Activated naive CD4-positive, alpha-beta T cell treated with anti-CD3 and anti-CD28 coated beads for 36 hours (primary cell): Measurements from ENCODE around the gene LTC4S. TPM values are rescaled to one million over a fixed set of nuclear protein-coding genes. Genes with fewer than 3 reads are reported as not detected.

Experiments
- CTCF ChIA-PET: fragments of 350-600 bp; sonication (Branson Sonifier 250); formaldehyde crosslinking; loops from one replicate; lab custom pipeline; 2021; ENCODE audit warnings: antibody characterized with exemption; lab: Charles Lee
- DNase-seq: peaks from one replicate; pipeline ENCODE4 v3.0.0-alpha.2; 2020
- H3K27ac Mint-ChIP-seq: one replicate; pipeline ENCODE4 v1.8.0; 2021; ENCODE audit warnings: mild to moderate bottlenecking, mixed read lengths
- H3K27me3 Mint-ChIP-seq: one replicate; pipeline ENCODE4 v1.8.0; 2021; ENCODE audit warnings: low read depth, mixed read lengths
- H3K36me3 Mint-ChIP-seq: one replicate; pipeline ENCODE4 v1.8.0; 2021; ENCODE audit warnings: low read depth, mixed read lengths
- H3K4me1 Mint-ChIP-seq: one replicate; pipeline ENCODE4 v1.8.0; 2021; ENCODE audit warnings: low read depth, mixed read lengths
- H3K4me3 Mint-ChIP-seq: one replicate; pipeline ENCODE4 v1.8.0; 2021; ENCODE audit warnings: mild to moderate bottlenecking, moderate library complexity, mixed read lengths
- H3K9me3 Mint-ChIP-seq: one replicate; pipeline ENCODE4 v1.8.0; 2021; ENCODE audit warnings: mixed read lengths
- intact Hi-C: fragments of 100-400 bp; cut with micrococcal nuclease; formaldehyde crosslinking; loops from one replicate; pipeline ENCODE4 v1.15.1; 2023
- total RNA-seq, 2 experiments: library from RNA; stranded (reverse); gene quantifications; one replicate each; pipeline ENCODE4 v1.2.3, GENCODE V29; 2021

The LTC4S gene
- total RNA-seq, 2 experiments from 2014 or later: 0.79 TPM; not detected in 1

GRCh38 chr5:179805070-179805528 is 11.3 kb downstream of the LTC4S start:
- H3K4me3 Mint-ChIP-seq: peak overlapping the region; percentile 84
- H3K36me3 Mint-ChIP-seq: peaks cover 2% of the 10 kb centered on the region
- no peak for DNase-seq
- peaks cover 38% of the 10 kb centered on the region for H3K4me1 Mint-ChIP-seq
- intact Hi-C loops: no loop called here
- peak overlapping the region; percentile 47 for H3K27ac Mint-ChIP-seq
- no peaks in the 10 kb centered on the region for H3K27me3 Mint-ChIP-seq
- no peaks in the 10 kb centered on the region for H3K9me3 Mint-ChIP-seq
- CTCF ChIA-PET: interaction anchor here (0.9 to 1.1 kb wide), 2 partner anchors 15 to 52 kb away, joined by 3 read pairs; partner anchors contain the start of gene SQSTM1

GRCh38 chr5:179805529-179806249 is 11.9 kb downstream of the LTC4S start:
- CTCF ChIA-PET: interaction anchor here (1.1 kb wide), 1 partner anchor 52 kb away, joined by 3 read pairs; no protein-coding TSS in a partner anchor
- Mint-ChIP-seq H3K4me3 (peak overlapping the region; percentile 84), H3K36me3 (peaks cover 2% of the 10 kb centered on the region), H3K27ac (peak overlapping the region; percentile 47), H3K9me3 (no peaks in the 10 kb centered on the region), H3K4me1 (peaks cover 38% of the 10 kb centered on the region), H3K27me3 (no peaks in the 10 kb centered on the region)
- intact Hi-C loops: loop anchor here (2.0 kb wide), 1 partner anchor 73 kb away; the partner anchor contains the start of gene MAML1
- peak; percentile 65 for DNase-seq

- Mint-ChIP-seq H3K36me3 (peaks cover 2% of the 10 kb centered on the region), H3K27ac (no peak within 1 kb of the TSS), H3K4me3 (peak within 1 kb of the TSS; percentile 84), H3K9me3 (no peaks in the 10 kb centered on the region), H3K4me1 (peaks cover 38% of the 10 kb centered on the region), H3K27me3 (no peaks in the 10 kb centered on the region)
- intact Hi-C loops: loop anchor here (1.0 to 2.0 kb wide), 3 partner anchors 15 to 284 kb away; partner anchors contain the start of gene MAML1
- CTCF ChIA-PET: no interaction called here
- DNase-seq: peak; percentile 62
Observed at GRCh38 chr5:179806250-179807048, 12.7 kb downstream of the LTC4S start, which contains the start of gene MGAT4B. TSS of gene MGAT4B (minus strand) at chr5:179806866. CDS start at chr5:179806583, 283 bp downstream.

GRCh38 chr5:179812135-179812825 is 18.5 kb downstream of the LTC4S start:
- Mint-ChIP-seq H3K9me3 (no peaks in the 10 kb centered on the region), H3K4me3 (no peak overlapping the region), H3K27ac (no peak overlapping the region), H3K4me1 (peaks cover 3% of the 10 kb centered on the region), H3K27me3 (no peaks in the 10 kb centered on the region), H3K36me3 (peaks cover 5% of the 10 kb centered on the region)
- intact Hi-C loops: no loop called here
- DNase-seq: no peak
- CTCF ChIA-PET: no interaction called here

- H3K27me3 Mint-ChIP-seq: peaks cover 2% of the 10 kb centered on the region
- no peak overlapping the region for H3K27ac Mint-ChIP-seq
- H3K36me3 Mint-ChIP-seq: peaks cover 5% of the 10 kb centered on the region
- intact Hi-C loops: no loop called here
- no peak overlapping the region for H3K4me3 Mint-ChIP-seq
- H3K9me3 Mint-ChIP-seq: no peaks in the 10 kb centered on the region
- CTCF ChIA-PET: no interaction called here
- DNase-seq: no peak
- H3K4me1 Mint-ChIP-seq: peaks cover 8% of the 10 kb centered on the region
Observed at GRCh38 chr5:179812997-179813607, 19.3 kb downstream of the LTC4S start.

GRCh38 chr5:179814090-179814489 is 20.3 kb downstream of the LTC4S start:
- Mint-ChIP-seq H3K27ac (no peak overlapping the region), H3K27me3 (peaks cover 4% of the 10 kb centered on the region), H3K9me3 (no peaks in the 10 kb centered on the region), H3K4me1 (peaks cover 13% of the 10 kb centered on the region), H3K4me3 (no peak overlapping the region), H3K36me3 (peaks cover 5% of the 10 kb centered on the region)
- CTCF ChIA-PET: no interaction called here
- DNase-seq: no peak
- intact Hi-C loops: no loop called here

GRCh38 chr5:179815491-179816249 is 21.9 kb downstream of the LTC4S start:
- Mint-ChIP-seq H3K4me3 (no peak overlapping the region), H3K36me3 (peaks cover 5% of the 10 kb centered on the region), H3K4me1 (peaks cover 25% of the 10 kb centered on the region), H3K27ac (no peak overlapping the region), H3K27me3 (peaks cover 4% of the 10 kb centered on the region), H3K9me3 (no peaks in the 10 kb centered on the region)
- CTCF ChIA-PET: interaction anchor here (1.2 kb wide), 1 partner anchor 41 kb away, joined by 3 read pairs; no protein-coding TSS in a partner anchor
- intact Hi-C loops: no loop called here
- DNase-seq: no peak

- Mint-ChIP-seq H3K27me3 (peaks cover 4% of the 10 kb centered on the region), H3K4me3 (no peak overlapping the region), H3K27ac (no peak overlapping the region), H3K36me3 (peaks cover 5% of the 10 kb centered on the region), H3K9me3 (no peaks in the 10 kb centered on the region), H3K4me1 (peaks cover 25% of the 10 kb centered on the region)
- DNase-seq: no peak
- CTCF ChIA-PET: interaction anchor here (1.2 to 1.6 kb wide), 2 partner anchors 15 to 40 kb away, joined by 3 to 6 read pairs; no protein-coding TSS in a partner anchor
- intact Hi-C loops: no loop called here
Observed at GRCh38 chr5:179816401-179816795, 22.6 kb downstream of the LTC4S start.

GRCh38 chr5:179816796-179817469 is 23.1 kb downstream of the LTC4S start:
- H3K27me3 Mint-ChIP-seq: peaks cover 4% of the 10 kb centered on the region
- intact Hi-C loops: no loop called here
- no peaks in the 10 kb centered on the region for H3K9me3 Mint-ChIP-seq
- DNase-seq: no peak
- H3K4me3 Mint-ChIP-seq: peak overlapping the region; percentile 12
- H3K36me3 Mint-ChIP-seq: peaks cover 4% of the 10 kb centered on the region
- no peak overlapping the region for H3K27ac Mint-ChIP-seq
- H3K4me1 Mint-ChIP-seq: peaks cover 26% of the 10 kb centered on the region
- CTCF ChIA-PET: interaction anchor here (1.6 kb wide), 1 partner anchor 15 kb away, joined by 6 read pairs; no protein-coding TSS in a partner anchor

- peaks cover 4% of the 10 kb centered on the region for H3K27me3 Mint-ChIP-seq
- H3K27ac Mint-ChIP-seq: no peak overlapping the region
- H3K9me3 Mint-ChIP-seq: no peaks in the 10 kb centered on the region
- no peak for DNase-seq
- H3K4me3 Mint-ChIP-seq: peak overlapping the region; percentile 12
- CTCF ChIA-PET: interaction anchor here (1.6 kb wide), 1 partner anchor 16 kb away, joined by 6 read pairs; no protein-coding TSS in a partner anchor
- intact Hi-C loops: no loop called here
- peaks cover 7% of the 10 kb centered on the region for H3K36me3 Mint-ChIP-seq
- H3K4me1 Mint-ChIP-seq: peaks cover 32% of the 10 kb centered on the region
Observed at GRCh38 chr5:179817470-179817840, 23.7 kb downstream of the LTC4S start.
